ENCODE measurements around the gene CREB3L2.

CREB3L2 gene

DNA sequence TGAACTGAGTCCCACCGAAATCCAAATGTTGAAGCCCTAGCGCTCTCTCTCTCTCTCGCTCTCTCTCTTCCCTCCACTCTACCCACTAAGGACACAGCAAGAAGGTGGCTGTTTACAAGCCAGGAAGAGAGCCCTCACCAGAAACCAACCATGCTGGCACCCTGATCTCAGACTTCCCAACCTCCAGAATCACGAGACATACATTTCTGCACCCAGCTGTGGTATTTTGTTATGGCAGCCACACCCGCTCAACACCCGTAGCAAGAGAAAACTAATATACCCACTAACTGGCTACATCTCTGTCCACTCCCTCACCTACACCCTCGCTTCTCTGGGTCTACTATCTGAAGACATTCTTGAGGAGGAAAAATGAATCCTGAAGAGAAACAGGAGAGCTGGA is 54.8 kb downstream of the CREB3L2 start:
- H3K9me3 Mint-ChIP-seq: no peaks in the 10 kb centered on the region
- H3K27me3 Mint-ChIP-seq: no peaks in the 10 kb centered on the region
- peaks cover 3% of the 10 kb centered on the region for H3K36me3 Mint-ChIP-seq
- H3K4me3 Mint-ChIP-seq: no peak overlapping the region
- H3K4me1 Mint-ChIP-seq: no peaks in the 10 kb centered on the region
- no peak overlapping the region for H3K27ac Mint-ChIP-seq

DNA sequence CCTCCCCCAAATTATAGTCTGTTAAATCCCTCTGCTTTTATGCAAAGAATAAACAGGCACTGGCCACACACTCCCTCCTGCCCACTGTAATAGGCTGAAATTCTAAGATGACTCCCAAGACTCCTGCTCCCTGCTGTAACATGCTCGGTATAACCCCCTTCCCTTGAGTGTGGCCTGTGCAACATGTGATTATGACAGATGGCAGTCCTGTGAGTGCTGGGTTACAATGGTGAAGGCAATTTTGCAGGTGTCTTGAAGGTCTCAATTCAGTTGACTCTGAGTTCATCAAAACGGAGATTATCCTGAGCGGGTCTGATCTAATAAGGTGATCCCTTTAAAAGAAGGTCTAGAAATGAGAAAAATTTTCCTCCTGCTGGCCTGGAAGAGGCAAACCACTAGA is 55.9 kb downstream of the CREB3L2 start:
- Mint-ChIP-seq H3K9me3 (no peaks in the 10 kb centered on the region), H3K27ac (no peak overlapping the region), H3K4me3 (no peak overlapping the region), H3K36me3 (peaks cover 3% of the 10 kb centered on the region), H3K4me1 (no peaks in the 10 kb centered on the region), H3K27me3 (no peaks in the 10 kb centered on the region)

DNA sequence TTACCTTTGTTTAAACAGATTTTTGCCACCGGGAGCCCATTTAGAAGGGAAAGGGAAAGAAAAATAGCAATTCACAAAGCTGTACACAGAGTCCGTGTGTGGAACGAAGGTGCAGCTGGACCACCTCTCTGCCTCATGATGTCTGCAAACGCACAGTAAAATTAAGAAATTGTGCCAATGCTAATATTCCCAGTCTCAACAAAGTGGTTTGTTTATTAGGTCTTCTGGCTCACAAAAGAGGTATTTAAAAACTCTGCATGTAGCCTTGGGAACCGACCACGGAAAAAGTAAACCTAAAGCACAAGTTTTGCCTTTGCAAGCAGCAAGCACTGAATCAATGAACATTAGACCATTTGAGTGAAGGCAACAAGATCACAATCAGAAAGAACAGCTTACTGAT is 57.7 kb downstream of the CREB3L2 start:
- H3K4me3 Mint-ChIP-seq: no peak overlapping the region
- no peaks in the 10 kb centered on the region for H3K9me3 Mint-ChIP-seq
- no peaks in the 10 kb centered on the region for H3K27me3 Mint-ChIP-seq
- no peak overlapping the region for H3K27ac Mint-ChIP-seq
- H3K4me1 Mint-ChIP-seq: no peaks in the 10 kb centered on the region
- peaks cover 4% of the 10 kb centered on the region for H3K36me3 Mint-ChIP-seq

DNA sequence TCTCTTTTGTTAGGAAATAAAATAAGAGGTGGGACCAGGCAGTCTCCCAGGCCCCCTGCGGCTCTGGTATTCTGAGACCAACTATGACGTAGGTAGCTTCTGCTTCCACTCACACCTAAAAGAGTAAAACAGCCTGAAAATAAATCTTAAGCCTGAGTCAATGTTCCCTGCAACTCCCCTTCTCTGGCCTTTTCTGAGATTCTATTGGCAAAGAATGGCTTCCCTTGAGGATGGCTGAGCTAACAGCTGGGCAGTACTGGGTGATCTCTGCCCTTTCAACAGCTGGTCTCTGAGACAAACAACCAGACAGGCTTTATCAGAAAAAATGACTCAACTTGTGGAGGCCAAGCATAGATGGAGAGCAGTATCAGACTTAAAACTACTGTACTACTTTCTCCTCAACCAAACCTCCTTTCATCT is 58.7 kb downstream of the CREB3L2 start:
- Mint-ChIP-seq H3K36me3 (peaks cover 4% of the 10 kb centered on the region), H3K4me1 (no peaks in the 10 kb centered on the region), H3K9me3 (no peaks in the 10 kb centered on the region), H3K4me3 (no peak overlapping the region), H3K27ac (no peak overlapping the region), H3K27me3 (no peaks in the 10 kb centered on the region)

DNA sequence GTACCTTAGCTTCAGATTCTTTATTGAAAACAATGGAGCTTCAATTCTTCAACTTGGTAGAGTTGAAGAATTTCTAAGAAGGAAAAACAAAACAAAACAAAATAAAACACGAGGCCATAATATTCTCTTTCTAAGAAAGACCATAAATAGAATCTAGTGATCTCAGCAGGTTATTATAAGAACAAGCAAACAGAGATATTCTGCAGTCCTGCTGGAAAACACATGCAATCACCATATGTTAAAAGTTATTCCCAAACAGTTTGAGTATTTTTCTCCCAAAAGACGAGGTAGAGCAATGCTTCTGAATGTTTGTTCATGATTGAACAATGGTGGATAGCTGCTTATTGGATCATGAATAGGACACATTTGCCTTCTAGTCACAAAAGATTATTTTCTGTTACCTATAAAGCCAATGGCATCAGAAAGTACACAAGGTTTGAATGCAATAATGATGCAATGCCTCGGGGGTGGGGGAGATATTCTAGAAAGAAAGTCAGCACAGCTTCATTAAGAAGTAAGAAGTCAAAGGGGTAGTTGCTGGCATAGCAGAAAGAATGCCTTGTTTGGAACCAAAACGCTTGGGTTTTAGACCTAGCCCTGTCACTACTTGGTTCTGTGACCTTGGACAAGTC is 59.3 kb downstream of the CREB3L2 start:
- Mint-ChIP-seq H3K9me3 (no peaks in the 10 kb centered on the region), H3K4me3 (no peak overlapping the region), H3K36me3 (peaks cover 1% of the 10 kb centered on the region), H3K27ac (no peak overlapping the region), H3K4me1 (no peaks in the 10 kb centered on the region), H3K27me3 (no peaks in the 10 kb centered on the region)

DNA sequence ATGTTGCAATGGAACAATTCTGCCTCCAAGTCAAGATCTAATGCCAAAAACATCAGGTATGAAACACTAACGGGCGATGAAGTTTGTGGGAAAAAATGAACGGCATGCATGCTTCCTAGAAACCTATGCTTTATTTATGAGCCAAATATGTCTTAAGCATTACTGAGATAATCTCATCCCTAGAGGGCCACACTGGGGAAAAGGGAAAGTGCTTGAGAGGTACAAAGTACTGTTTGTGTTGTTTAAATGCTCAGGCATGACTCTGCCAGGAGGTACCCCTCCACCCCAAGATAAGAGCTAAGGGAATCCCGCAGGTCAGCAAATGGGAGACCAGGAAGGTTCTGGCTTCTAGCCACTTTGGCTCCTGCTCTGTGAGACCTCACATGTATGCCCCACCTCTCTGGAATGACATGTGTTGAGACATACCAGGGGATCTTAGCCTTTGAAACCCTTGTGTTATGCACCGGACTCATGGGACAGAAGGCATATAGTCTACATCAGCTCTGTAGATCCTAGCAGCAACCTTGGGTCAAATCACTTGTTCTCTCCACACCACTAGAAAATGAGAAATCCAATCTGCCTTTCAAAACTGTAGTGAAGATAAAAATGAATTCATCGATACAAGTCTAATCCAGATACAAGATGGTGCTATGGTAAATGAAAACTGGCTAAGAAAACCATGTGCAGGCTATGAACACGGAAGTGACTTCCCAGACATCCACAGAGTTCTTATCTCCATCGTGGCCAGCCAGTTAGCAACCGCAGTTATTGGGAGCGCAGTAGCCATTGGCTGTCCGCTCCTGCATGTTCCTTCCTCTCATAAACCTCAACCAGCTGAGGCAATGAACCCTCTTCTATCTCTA is 61.0 kb downstream of the CREB3L2 start:
- Mint-ChIP-seq H3K36me3 (peaks cover 1% of the 10 kb centered on the region), H3K4me1 (peaks cover 8% of the 10 kb centered on the region), H3K4me3 (no peak overlapping the region), H3K27me3 (no peaks in the 10 kb centered on the region), H3K27ac (no peak overlapping the region), H3K9me3 (no peaks in the 10 kb centered on the region)

- H3K36me3 Mint-ChIP-seq: peaks cover 1% of the 10 kb centered on the region
- H3K4me3 Mint-ChIP-seq: no peak overlapping the region
- peaks cover 14% of the 10 kb centered on the region for H3K4me1 Mint-ChIP-seq
- no peak overlapping the region for H3K27ac Mint-ChIP-seq
- H3K27me3 Mint-ChIP-seq: no peaks in the 10 kb centered on the region
- no peaks in the 10 kb centered on the region for H3K9me3 Mint-ChIP-seq
Measured at GRCh38 chr7:137940218-137940617, 61.7 kb downstream of the CREB3L2 start.

DNA sequence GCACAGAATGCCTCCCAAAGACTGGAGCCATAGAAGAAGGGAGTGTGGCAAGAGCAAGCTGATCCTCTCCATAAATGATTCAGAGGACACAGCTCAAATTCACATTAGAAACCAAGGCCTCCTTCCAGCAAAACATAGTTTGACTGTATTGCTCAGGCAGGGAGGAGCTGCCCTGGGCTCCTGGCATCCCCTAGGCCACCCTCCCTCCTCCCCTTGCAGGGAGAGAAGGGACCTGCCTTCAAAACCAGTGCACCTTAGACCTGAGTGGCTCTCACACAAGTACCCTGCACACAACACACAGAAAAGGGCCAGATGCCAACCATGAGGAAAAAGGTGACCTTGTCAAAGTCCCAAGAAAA is 64.7 kb downstream of the CREB3L2 start:
- H3K36me3 Mint-ChIP-seq: peaks cover 1% of the 10 kb centered on the region
- no peak overlapping the region for H3K4me3 Mint-ChIP-seq
- no peak overlapping the region for H3K27ac Mint-ChIP-seq
- no peaks in the 10 kb centered on the region for H3K27me3 Mint-ChIP-seq
- no peaks in the 10 kb centered on the region for H3K9me3 Mint-ChIP-seq
- H3K4me1 Mint-ChIP-seq: peaks cover 39% of the 10 kb centered on the region

GRCh38 chr7:137936509-137937201 is 65.2 kb downstream of the CREB3L2 start:
- Mint-ChIP-seq H3K4me1 (peaks cover 43% of the 10 kb centered on the region), H3K36me3 (peaks cover 4% of the 10 kb centered on the region), H3K27me3 (no peaks in the 10 kb centered on the region), H3K4me3 (no peak overlapping the region), H3K27ac (no peak overlapping the region), H3K9me3 (no peaks in the 10 kb centered on the region)

GRCh38 chr7:137935884-137936508 is 65.9 kb downstream of the CREB3L2 start:
- Mint-ChIP-seq H3K4me3 (peak overlapping the region; percentile 57), H3K4me1 (peaks cover 43% of the 10 kb centered on the region), H3K27ac (peak overlapping the region; percentile 57), H3K36me3 (peaks cover 4% of the 10 kb centered on the region), H3K9me3 (no peaks in the 10 kb centered on the region), H3K27me3 (no peaks in the 10 kb centered on the region)

GRCh38 chr7:137934941-137935883 is 66.7 kb downstream of the CREB3L2 start:
- peaks cover 43% of the 10 kb centered on the region for H3K4me1 Mint-ChIP-seq
- peaks cover 4% of the 10 kb centered on the region for H3K36me3 Mint-ChIP-seq
- peak overlapping the region; percentile 91 for H3K27ac Mint-ChIP-seq
- H3K4me3 Mint-ChIP-seq: peak overlapping the region; percentile 78
- H3K9me3 Mint-ChIP-seq: no peaks in the 10 kb centered on the region
- H3K27me3 Mint-ChIP-seq: no peaks in the 10 kb centered on the region

DNA sequence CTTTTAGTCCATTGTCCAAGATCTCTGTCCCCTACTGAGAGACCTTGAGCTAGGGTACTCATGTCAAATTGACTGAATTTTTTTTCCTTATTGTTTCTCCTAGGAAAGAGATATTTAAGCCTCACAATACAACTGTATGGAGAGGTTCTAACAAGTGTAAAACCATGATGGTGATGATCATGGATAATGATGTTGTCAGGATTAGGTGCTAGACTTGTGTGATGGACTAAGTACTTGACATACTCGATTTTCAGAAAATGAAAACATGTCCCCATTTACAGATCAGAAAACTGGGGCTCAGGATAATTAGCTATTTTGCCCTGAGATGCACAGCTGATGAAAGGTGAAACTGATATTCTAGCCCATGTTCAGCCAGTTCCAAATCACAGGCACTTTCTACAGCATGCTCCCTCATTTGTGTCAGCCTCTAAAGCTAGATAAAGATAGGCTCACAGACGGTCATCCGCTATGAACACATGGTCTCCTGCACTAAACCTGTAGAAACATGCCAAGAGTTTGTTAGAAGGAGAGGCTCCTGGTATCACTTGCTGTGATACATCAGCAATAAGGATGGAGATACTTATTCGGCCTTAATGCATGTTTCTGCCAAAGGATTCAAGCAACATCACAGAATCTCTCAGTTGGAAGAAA is 67.6 kb downstream of the CREB3L2 start:
- peak overlapping the region; percentile 91 for H3K27ac Mint-ChIP-seq
- peaks cover 43% of the 10 kb centered on the region for H3K4me1 Mint-ChIP-seq
- peaks cover 3% of the 10 kb centered on the region for H3K36me3 Mint-ChIP-seq
- H3K9me3 Mint-ChIP-seq: no peaks in the 10 kb centered on the region
- no peaks in the 10 kb centered on the region for H3K27me3 Mint-ChIP-seq
- peak overlapping the region; percentile 78 for H3K4me3 Mint-ChIP-seq

DNA sequence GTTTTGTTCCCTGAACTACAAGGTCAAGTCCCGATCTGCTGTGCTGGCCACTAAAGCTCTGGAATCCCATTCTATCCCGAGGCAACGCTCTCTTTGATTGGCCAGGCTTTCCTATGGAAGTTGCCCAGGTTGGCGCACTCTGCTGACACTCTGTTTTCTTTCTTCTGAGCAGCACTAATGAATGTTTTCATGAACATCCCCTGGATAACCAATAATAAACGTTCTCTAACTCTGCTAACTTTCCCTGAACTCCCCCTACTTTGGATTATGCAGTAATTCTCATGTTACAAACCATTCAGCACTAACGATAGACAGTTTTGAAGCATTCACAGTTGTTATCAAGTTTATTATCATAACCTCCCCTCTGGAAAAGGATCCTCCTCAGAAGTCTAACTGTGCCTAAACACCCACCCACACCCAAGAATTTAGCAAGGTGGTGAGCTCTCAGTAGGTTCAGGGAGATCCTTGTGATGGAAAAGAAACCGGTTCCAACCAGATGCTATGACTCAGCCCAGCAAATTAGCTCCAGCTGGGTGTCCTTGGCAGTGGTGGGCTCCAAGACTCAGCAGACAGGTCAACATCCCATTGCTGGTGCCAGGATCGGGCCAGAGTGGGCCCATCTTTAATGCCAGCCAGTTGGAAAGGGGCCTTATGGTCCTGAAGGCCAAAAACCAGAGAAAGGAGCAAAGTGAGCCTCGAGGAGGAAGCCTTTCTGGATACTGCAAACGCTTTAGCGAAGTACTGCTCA is 68.4 kb downstream of the CREB3L2 start:
- Mint-ChIP-seq H3K27ac (no peak overlapping the region), H3K9me3 (no peaks in the 10 kb centered on the region), H3K27me3 (no peaks in the 10 kb centered on the region), H3K4me3 (no peak overlapping the region), H3K36me3 (peaks cover 3% of the 10 kb centered on the region), H3K4me1 (peaks cover 43% of the 10 kb centered on the region)

- H3K4me3 Mint-ChIP-seq: no peak overlapping the region
- no peaks in the 10 kb centered on the region for H3K9me3 Mint-ChIP-seq
- H3K27ac Mint-ChIP-seq: no peak overlapping the region
- H3K4me1 Mint-ChIP-seq: peaks cover 43% of the 10 kb centered on the region
- no peaks in the 10 kb centered on the region for H3K27me3 Mint-ChIP-seq
- peaks cover 3% of the 10 kb centered on the region for H3K36me3 Mint-ChIP-seq
Measured at GRCh38 chr7:137932881-137933269, 69.0 kb downstream of the CREB3L2 start.

Data from activated naive CD4-positive, alpha-beta T cell treated with anti-CD3 and anti-CD28 coated beads, Interleukin-2, amount 50 U/mL, for 24 hours (primary cell).